Activated CD4-positive, alpha-beta memory T cell treated with anti-CD3 and anti-CD28 coated beads, Interleukin-2, amount 10 ng/mL, durations not matched to agents 7 days and 5 days (primary cell): ENCODE measurements around the gene SLC1A4. TPM values are rescaled to one million over a fixed set of nuclear protein-coding genes. Genes with fewer than 3 reads are reported as not detected.

Experiments
- CTCF ChIA-PET: fragments of 350-600 bp; sonication (Branson Sonifier 250); formaldehyde crosslinking; loops from one replicate; lab custom pipeline; 2021; ENCODE audit warnings: antibody characterized with exemption, inconsistent platforms; lab: Charles Lee
- POLR2A ChIA-PET: fragments of 350-600 bp; sonication (Branson Sonifier 250); formaldehyde crosslinking; loops from one replicate; lab custom pipeline; 2021; ENCODE audit warnings: antibody characterized with exemption; lab: Charles Lee
- DNase-seq: peaks from one replicate; pipeline ENCODE4 v3.0.0-alpha.2; 2020
- H3K27ac Mint-ChIP-seq: one replicate; pipeline ENCODE4 v1.8.0; 2021; ENCODE audit warnings: mild to moderate bottlenecking, mixed read lengths
- H3K27me3 Mint-ChIP-seq: one replicate; pipeline ENCODE4 v1.8.0; 2021; ENCODE audit warnings: mixed read lengths
- H3K36me3 Mint-ChIP-seq: one replicate; pipeline ENCODE4 v1.8.0; 2021; ENCODE audit warnings: low read depth, mixed read lengths
- H3K4me1 Mint-ChIP-seq: one replicate; pipeline ENCODE4 v1.8.0; 2021; ENCODE audit warnings: mixed read lengths
- H3K4me3 Mint-ChIP-seq: one replicate; pipeline ENCODE4 v1.8.0; 2021; ENCODE audit warnings: mild to moderate bottlenecking, mixed read lengths
- H3K9me3 Mint-ChIP-seq: one replicate; pipeline ENCODE4 v1.8.0; 2021; ENCODE audit warnings: mixed read lengths
- total RNA-seq, 2 experiments: library from RNA; stranded (reverse); gene quantifications; one replicate each; pipeline ENCODE4 v1.2.3, GENCODE V29; 2021

The SLC1A4 gene
- total RNA-seq, 2 experiments from 2014 or later = 75.1 to 79.7 TPM

- H3K27ac Mint-ChIP-seq = no peak overlapping the region
- no peak for DNase-seq
These were observed 61.7 kb downstream of the SLC1A4 start for GRCh38 chr2:65050931-65051330.

DNA sequence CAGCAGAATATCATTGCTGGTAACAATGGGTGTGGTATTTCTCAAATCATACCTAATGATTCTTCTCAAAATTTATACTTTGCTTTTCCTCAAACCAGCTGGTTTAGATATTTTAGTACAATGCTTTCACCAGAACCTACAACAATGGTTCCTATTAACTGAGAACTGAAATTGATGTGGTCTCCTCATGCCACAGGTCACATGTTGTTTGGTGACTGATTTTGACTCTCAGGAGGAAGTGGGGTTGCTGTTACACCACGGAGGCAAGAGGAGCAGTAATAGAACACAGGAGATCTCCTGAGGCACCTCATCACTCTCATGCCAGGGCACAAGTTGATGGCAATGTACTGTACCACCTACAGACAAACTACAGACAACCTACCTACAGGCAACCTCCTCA, 64.0 kb downstream of the SLC1A4 start:
- CTCF ChIA-PET = interaction anchor here (0.7 to 5.2 kb wide), 7 partner anchors 11 to 531 kb away, joined by 3 to 37 read pairs (median 3); no protein-coding TSS in a partner anchor
- Mint-ChIP-seq H3K9me3 (peaks cover 8% of the 10 kb centered on the region), H3K27me3 (peaks cover 7% of the 10 kb centered on the region), H3K27ac (peak overlapping the region; percentile 69), H3K36me3 (peaks cover 11% of the 10 kb centered on the region), H3K4me3 (no peak overlapping the region), H3K4me1 (peaks cover 48% of the 10 kb centered on the region)
- peak; percentile 77 for DNase-seq
- POLR2A ChIA-PET = interaction anchor here (0.6 to 6.6 kb wide), 10 partner anchors 10 to 379 kb away, joined by 3 to 58 read pairs (median 4); partner anchors contain the start of genes ACTR2, RAB1A and SPRED2

More at GRCh38 chr2:65050931-65051330, 61.7 kb downstream of the SLC1A4 start:
- Mint-ChIP-seq H3K9me3 (peaks cover 8% of the 10 kb centered on the region), H3K36me3 (peaks cover 16% of the 10 kb centered on the region), H3K27me3 (peaks cover 7% of the 10 kb centered on the region), H3K4me1 (peaks cover 35% of the 10 kb centered on the region), H3K4me3 (no peak overlapping the region)
- POLR2A ChIA-PET = no interaction called here
- CTCF ChIA-PET = interaction anchor here (0.7 kb wide), 1 partner anchor 8 kb away, joined by 3 read pairs; no protein-coding TSS in a partner anchor

DNA sequence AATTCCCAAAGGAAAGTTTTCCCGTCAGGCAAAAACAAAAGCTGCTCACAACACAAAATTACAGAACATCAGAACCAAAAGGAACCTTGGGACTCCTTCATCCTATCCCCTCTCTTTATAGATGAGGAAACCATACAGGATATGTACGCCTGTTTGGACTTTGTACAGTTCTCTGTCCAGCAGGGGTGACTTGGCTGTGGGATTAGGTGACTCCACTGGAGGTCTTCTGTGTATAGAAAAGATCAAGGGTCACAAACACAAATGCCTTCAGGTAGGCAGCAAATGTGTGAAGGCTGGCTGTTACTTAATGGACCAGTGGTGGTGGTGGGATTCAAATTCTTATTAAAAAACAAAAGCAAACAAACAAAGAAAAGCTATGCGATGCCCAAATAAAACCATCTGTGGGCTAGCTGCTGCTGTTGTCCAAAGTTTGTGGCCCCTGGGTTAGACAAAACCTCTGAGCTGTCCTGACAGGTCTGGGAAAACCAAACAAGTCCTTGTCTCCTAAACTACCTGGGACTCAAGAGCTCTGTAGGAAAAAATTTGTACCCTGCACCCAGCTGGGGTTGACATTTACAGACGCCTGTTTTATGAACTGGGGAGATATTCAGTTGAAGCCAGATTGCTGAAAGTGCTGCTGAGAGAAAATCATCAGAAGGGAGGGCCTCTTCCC, 65.7 kb downstream of the SLC1A4 start:
- no peak overlapping the region for H3K27ac Mint-ChIP-seq
- peaks cover 4% of the 10 kb centered on the region for H3K9me3 Mint-ChIP-seq
- CTCF ChIA-PET = interaction anchor here (0.6 to 7.4 kb wide), 13 partner anchors 10 to 531 kb away, joined by 3 to 38 read pairs (median 4); partner anchors contain the start of genes AFTPH and RAB1A
- H3K4me3 Mint-ChIP-seq = peak overlapping the region; percentile 94
- POLR2A ChIA-PET = interaction anchor here (0.6 to 6.6 kb wide), 19 partner anchors 7 to 1215 kb away, joined by 3 to 58 read pairs (median 5); partner anchors contain the start of genes ACTR2, RAB1A, SERTAD2 and SLC1A4
- H3K27me3 Mint-ChIP-seq = peaks cover 7% of the 10 kb centered on the region
- DNase-seq = no peak
- H3K36me3 Mint-ChIP-seq = peaks cover 6% of the 10 kb centered on the region
- H3K4me1 Mint-ChIP-seq = peaks cover 59% of the 10 kb centered on the region

- no peak for DNase-seq
- Mint-ChIP-seq H3K9me3 (peaks cover 4% of the 10 kb centered on the region), H3K27ac (peak overlapping the region; percentile 77), H3K4me3 (peak overlapping the region; percentile 94), H3K27me3 (peaks cover 7% of the 10 kb centered on the region), H3K4me1 (peaks cover 59% of the 10 kb centered on the region), H3K36me3 (peaks cover 6% of the 10 kb centered on the region)
- ChIA-PET POLR2A (interaction anchor here (0.7 to 6.6 kb wide), 24 partner anchors 8 to 1215 kb away, joined by 3 to 58 read pairs (median 4); partner anchors contain the start of genes ACTR2, AFTPH, RAB1A and SERTAD2), CTCF (interaction anchor here (0.6 to 7.4 kb wide), 16 partner anchors 9 to 532 kb away, joined by 3 to 38 read pairs (median 4); partner anchors contain the start of genes ACTR2, AFTPH, RAB1A and SLC1A4)
These were observed 66.4 kb downstream of the SLC1A4 start for GRCh38 chr2:65055422-65056214.

- Mint-ChIP-seq H3K4me1 (peaks cover 59% of the 10 kb centered on the region), H3K4me3 (peak within 1 kb of the TSS; percentile 94), H3K36me3 (no peaks in the 10 kb centered on the region), H3K27me3 (peaks cover under 1% of the 10 kb centered on the region), H3K27ac (peak within 1 kb of the TSS; percentile 77), H3K9me3 (no peaks in the 10 kb centered on the region)
- ChIA-PET CTCF (interaction anchor here (0.9 to 7.4 kb wide), 15 partner anchors 8 to 532 kb away, joined by 3 to 38 read pairs (median 5); partner anchors contain the start of genes ACTR2, AFTPH, RAB1A and SLC1A4), POLR2A (interaction anchor here (0.7 to 6.6 kb wide), 30 partner anchors 9 to 1216 kb away, joined by 3 to 58 read pairs (median 4); partner anchors contain the start of genes ACTR2, AFTPH, RAB1A and SERTAD2)
- peak; percentile 98 for DNase-seq
These were observed 67.2 kb downstream of the SLC1A4 start, which contains the start of gene CEP68 for GRCh38 chr2:65056215-65057053. Gene CEP68 (plus strand): TSS chr2:65056416. CDS start chr2:65069445, 13,029 bp downstream.

DNA sequence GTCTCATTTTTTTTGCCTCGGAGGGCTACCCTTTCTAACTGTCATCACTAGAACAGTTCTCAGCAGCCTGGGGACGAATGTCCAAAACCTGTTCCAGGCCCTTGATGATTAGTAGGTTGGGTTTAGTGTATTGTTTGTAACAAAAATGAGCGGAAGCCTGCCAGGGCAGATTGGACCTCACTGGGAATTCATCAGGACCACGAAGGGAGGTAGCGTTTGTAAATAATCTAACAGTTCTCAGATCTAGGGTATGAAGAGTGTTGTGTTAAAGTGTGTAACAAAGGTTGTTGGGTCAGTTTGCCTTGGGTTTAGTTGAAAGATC, 67.8 kb downstream of the SLC1A4 start:
- DNase-seq = no peak
- H3K36me3 Mint-ChIP-seq = no peaks in the 10 kb centered on the region
- ChIA-PET CTCF (interaction anchor here (0.9 to 7.4 kb wide), 5 partner anchors 8 to 139 kb away, joined by 4 to 38 read pairs (median 5); partner anchors contain the start of gene RAB1A), POLR2A (interaction anchor here (0.7 to 6.6 kb wide), 16 partner anchors 9 to 1215 kb away, joined by 3 to 58 read pairs (median 4); partner anchors contain the start of genes ACTR2, AFTPH, RAB1A and SLC1A4)
- H3K27me3 Mint-ChIP-seq = no peaks in the 10 kb centered on the region
- peak overlapping the region; percentile 75 for H3K4me3 Mint-ChIP-seq
- H3K4me1 Mint-ChIP-seq = peaks cover 59% of the 10 kb centered on the region
- H3K27ac Mint-ChIP-seq = peak overlapping the region; percentile 77
- no peaks in the 10 kb centered on the region for H3K9me3 Mint-ChIP-seq

DNA sequence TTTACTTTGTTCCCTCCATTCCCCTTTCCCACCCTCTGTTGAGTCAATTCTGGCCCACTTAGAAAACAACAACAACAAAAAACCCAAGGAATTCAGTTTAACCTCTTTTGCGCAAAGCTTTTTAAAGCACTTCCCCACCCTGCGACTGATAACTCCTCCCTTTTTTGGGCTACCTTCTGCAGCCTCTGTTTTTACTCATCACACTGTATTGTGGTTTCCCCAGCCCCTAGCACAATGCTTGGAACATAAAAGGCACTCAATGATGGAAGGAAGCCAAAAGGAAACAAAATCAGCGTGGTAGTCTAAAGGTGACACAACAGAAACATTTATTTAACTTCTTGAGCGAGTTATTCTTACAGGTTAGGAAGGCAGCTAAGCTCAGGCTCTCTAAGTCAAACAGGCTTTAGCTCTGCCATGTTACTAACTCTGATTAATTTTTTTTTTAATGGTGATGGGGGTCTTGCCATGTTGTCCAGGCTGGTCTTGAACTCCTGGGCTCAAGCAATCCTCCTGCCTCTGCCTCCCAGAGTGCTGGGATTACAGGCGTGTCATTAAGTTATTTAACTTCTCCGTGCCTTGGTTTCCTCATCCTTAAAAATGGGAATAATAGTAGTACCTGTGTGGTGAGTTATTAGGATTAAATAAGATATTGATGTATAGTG, 68.3 kb downstream of the SLC1A4 start:
- POLR2A ChIA-PET = interaction anchor here (0.7 to 6.6 kb wide), 15 partner anchors 9 to 1216 kb away, joined by 3 to 58 read pairs (median 4); partner anchors contain the start of genes ACTR2, AFTPH, RAB1A and SLC1A4
- CTCF ChIA-PET = interaction anchor here (0.9 to 7.4 kb wide), 4 partner anchors 7 to 140 kb away, joined by 4 to 38 read pairs (median 21); partner anchors contain the start of gene RAB1A
- Mint-ChIP-seq H3K4me1 (peaks cover 57% of the 10 kb centered on the region), H3K27ac (peak overlapping the region; percentile 77), H3K4me3 (peak overlapping the region; percentile 75), H3K27me3 (no peaks in the 10 kb centered on the region), H3K9me3 (no peaks in the 10 kb centered on the region), H3K36me3 (no peaks in the 10 kb centered on the region)
- peak; percentile 65 for DNase-seq

DNA sequence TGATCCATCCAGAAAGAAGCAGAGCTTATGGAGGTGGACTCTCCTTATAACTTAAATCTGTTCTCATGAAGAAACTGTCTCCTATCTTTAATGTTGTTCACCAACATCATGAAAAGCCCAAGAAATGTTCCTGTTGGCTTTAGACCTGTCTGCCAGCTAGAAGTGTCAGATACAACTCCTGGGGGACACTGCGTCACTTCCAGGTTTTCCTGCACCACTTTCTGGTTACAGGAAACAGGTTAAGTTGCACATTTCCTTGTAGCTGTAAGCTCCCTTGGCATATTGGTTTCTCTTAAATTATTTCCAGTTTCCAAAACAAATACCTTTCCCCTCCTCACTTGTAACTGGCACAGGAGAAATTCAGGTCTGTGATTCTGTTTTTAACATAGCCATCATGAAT, 69.9 kb downstream of the SLC1A4 start:
- no peaks in the 10 kb centered on the region for H3K27me3 Mint-ChIP-seq
- H3K27ac Mint-ChIP-seq = no peak overlapping the region
- H3K36me3 Mint-ChIP-seq = no peaks in the 10 kb centered on the region
- POLR2A ChIA-PET = interaction anchor here (1.9 to 6.6 kb wide), 2 partner anchors 71 to 169 kb away, joined by 5 to 58 read pairs; partner anchors contain the start of gene ACTR2
- H3K4me3 Mint-ChIP-seq = no peak overlapping the region
- CTCF ChIA-PET = interaction anchor here (0.6 to 7.4 kb wide), 6 partner anchors 8 to 141 kb away, joined by 3 to 38 read pairs (median 3); no protein-coding TSS in a partner anchor
- no peak for DNase-seq
- H3K9me3 Mint-ChIP-seq = no peaks in the 10 kb centered on the region
- H3K4me1 Mint-ChIP-seq = peaks cover 46% of the 10 kb centered on the region

DNA sequence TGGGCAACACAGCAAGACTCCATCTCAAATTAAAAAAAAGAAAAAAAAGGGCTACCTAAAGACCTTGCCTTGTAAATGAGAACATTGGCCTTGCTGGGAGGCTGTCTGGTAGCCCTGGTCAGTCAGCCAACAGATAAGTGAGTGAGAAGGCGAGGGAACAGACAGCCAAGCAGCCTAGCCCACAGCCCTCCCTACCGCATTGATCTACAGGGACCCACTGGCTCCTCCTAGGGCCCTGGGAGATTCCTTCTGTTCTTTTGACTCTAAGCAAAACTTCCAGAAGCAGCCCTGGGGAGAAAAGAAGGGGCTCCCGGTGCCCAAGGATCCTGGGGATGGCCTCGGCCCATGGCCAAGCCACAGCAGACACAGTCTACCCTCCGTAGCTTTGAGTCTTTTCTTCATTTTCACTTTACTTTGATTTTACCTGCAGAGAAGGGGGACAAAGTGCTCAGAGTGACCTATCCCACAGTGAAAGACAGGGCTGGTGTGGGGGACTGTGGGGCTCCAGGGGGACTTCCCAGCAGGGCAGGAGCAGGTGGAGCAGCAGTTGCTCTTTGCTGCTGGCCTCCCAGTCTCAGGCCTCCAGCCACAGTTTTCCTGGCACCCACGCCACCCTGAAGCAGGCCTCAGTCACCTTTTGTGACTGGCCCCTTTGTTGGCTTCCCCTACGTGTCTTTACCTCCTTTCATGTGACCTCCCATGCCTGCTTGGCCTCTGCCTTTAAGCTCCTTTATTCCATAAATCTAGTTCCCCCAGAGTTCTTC, 72.1 kb downstream of the SLC1A4 start:
- Mint-ChIP-seq H3K9me3 (no peaks in the 10 kb centered on the region), H3K4me3 (no peak overlapping the region), H3K36me3 (no peaks in the 10 kb centered on the region), H3K27me3 (no peaks in the 10 kb centered on the region), H3K27ac (no peak overlapping the region), H3K4me1 (peaks cover 45% of the 10 kb centered on the region)
- ChIA-PET CTCF (interaction anchor here (1.0 to 7.4 kb wide), 3 partner anchors 68 to 143 kb away, joined by 3 to 38 read pairs (median 12); partner anchors contain the start of gene RAB1A), POLR2A (interaction anchor here (1.8 kb wide), 1 partner anchor 166 kb away, joined by 4 read pairs; the partner anchor contains the start of gene ACTR2)
- no peak for DNase-seq

GRCh38 chr2:65061910-65062339, 72.7 kb downstream of the SLC1A4 start:
- peaks cover 45% of the 10 kb centered on the region for H3K4me1 Mint-ChIP-seq
- DNase-seq = no peak
- no peaks in the 10 kb centered on the region for H3K9me3 Mint-ChIP-seq
- no peak overlapping the region for H3K27ac Mint-ChIP-seq
- H3K36me3 Mint-ChIP-seq = no peaks in the 10 kb centered on the region
- H3K27me3 Mint-ChIP-seq = no peaks in the 10 kb centered on the region
- ChIA-PET CTCF (interaction anchor here (1.0 to 7.4 kb wide), 2 partner anchors 68 to 108 kb away, joined by 3 to 38 read pairs; partner anchors contain the start of gene RAB1A), POLR2A (no interaction called here)
- no peak overlapping the region for H3K4me3 Mint-ChIP-seq
